IMR-90 (cell line): ENCODE results near the gene NAA30.

ENCODE experiments used
- CEBPB ChIP-seq: IDR thresholded peaks from 2 replicates; pipeline ENCODE4 v1.6.1; 2012; ENCODE audit warnings: low read depth, low read length, improper control_type of control experiment
- CHD1 ChIP-seq: IDR thresholded peaks from 2 replicates; pipeline ENCODE4 v1.6.1; 2012; ENCODE audit warnings: low read depth, low read length, improper control_type of control experiment
- FOS ChIP-seq: fragments of 150-350 bp; IDR thresholded peaks from 2 replicates; pipeline ENCODE4 v1.6.1; 2016; ENCODE audit warnings: low read depth, low read length
- MAFK ChIP-seq: IDR thresholded peaks from 2 replicates; pipeline ENCODE4 v1.6.1; 2012; ENCODE audit warnings: low read depth, low read length, improper control_type of control experiment
- MXI1 ChIP-seq: IDR thresholded peaks from 2 replicates; pipeline ENCODE4 v1.6.1; 2012; ENCODE audit warnings: low read depth, mild to moderate bottlenecking, low read length, moderate library complexity, borderline replicate concordance
- NFE2L2 ChIP-seq: fragments of 150-350 bp; IDR thresholded peaks from 2 replicates; pipeline ENCODE4 v1.6.1; 2016; ENCODE audit warnings: low read depth, mild to moderate bottlenecking, low read length
- POLR2A ChIP-seq: IDR thresholded peaks from 2 replicates; pipeline ENCODE4 v1.6.1; 2012; ENCODE audit warnings: mild to moderate bottlenecking, low read depth, low read length
- RAD21 ChIP-seq: IDR thresholded peaks from 2 replicates; pipeline ENCODE4 v1.6.1; 2012; ENCODE audit warnings: low read length, improper control_type of control experiment
- RCOR1 ChIP-seq: IDR thresholded peaks from 2 replicates; pipeline ENCODE4 v1.6.1; 2012; ENCODE audit warnings: mild to moderate bottlenecking, low read length, improper control_type of control experiment; ENCODE audit not compliant: insufficient replicate concordance
- TF ChIP-seq, protein P1 (sequence below): conservative IDR thresholded peaks from 2 replicates; pipeline ENCODE4 v1.5.1; 2012; ENCODE audit warnings: mild to moderate bottlenecking, low read depth, low read length, improper control_type of control experiment
- TF ChIP-seq, protein P2 (sequence below): fragments of 150-350 bp; IDR thresholded peaks from 2 replicates; pipeline ENCODE4 v1.6.1; 2017; ENCODE audit warnings: mild to moderate bottlenecking, antibody characterized with exemption, low read length, low read depth
- TF ChIP-seq, protein P3 (sequence below): fragments of 150-350 bp; IDR thresholded peaks from 2 replicates; pipeline ENCODE4 v1.6.1; 2016; ENCODE audit warnings: low read depth, mild to moderate bottlenecking, low read length, moderate library complexity, borderline replicate concordance

DNA sequence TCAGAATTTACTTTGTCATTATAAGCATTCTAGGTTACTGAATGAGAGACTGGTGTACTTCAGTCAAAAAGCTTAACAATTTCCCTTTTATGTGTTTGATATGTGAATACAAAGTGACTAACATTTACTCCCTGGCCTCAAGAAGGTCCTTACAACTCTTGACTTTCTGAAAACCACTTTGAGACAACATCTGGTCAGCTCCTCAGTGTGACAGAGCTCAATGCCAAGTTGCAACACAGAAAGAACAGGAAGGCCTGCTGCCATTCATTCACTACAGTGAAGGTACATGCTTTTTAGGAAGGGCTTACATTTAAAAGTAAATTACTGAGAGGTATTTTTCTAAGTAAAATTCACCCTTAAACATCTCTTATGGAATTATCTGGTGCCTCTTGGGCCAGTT is 2.3 kb upstream of the NAA30 start:
- TF ChIP-seq, protein P1, sequence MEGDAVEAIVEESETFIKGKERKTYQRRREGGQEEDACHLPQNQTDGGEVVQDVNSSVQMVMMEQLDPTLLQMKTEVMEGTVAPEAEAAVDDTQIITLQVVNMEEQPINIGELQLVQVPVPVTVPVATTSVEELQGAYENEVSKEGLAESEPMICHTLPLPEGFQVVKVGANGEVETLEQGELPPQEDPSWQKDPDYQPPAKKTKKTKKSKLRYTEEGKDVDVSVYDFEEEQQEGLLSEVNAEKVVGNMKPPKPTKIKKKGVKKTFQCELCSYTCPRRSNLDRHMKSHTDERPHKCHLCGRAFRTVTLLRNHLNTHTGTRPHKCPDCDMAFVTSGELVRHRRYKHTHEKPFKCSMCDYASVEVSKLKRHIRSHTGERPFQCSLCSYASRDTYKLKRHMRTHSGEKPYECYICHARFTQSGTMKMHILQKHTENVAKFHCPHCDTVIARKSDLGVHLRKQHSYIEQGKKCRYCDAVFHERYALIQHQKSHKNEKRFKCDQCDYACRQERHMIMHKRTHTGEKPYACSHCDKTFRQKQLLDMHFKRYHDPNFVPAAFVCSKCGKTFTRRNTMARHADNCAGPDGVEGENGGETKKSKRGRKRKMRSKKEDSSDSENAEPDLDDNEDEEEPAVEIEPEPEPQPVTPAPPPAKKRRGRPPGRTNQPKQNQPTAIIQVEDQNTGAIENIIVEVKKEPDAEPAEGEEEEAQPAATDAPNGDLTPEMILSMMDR: no peak
- TF ChIP-seq MAFK: no peak
- no peak for TF ChIP-seq MXI1
- TF ChIP-seq POLR2A: no peak
- TF ChIP-seq, protein P2, sequence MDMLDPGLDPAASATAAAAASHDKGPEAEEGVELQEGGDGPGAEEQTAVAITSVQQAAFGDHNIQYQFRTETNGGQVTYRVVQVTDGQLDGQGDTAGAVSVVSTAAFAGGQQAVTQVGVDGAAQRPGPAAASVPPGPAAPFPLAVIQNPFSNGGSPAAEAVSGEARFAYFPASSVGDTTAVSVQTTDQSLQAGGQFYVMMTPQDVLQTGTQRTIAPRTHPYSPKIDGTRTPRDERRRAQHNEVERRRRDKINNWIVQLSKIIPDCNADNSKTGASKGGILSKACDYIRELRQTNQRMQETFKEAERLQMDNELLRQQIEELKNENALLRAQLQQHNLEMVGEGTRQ: no peak
- no peak for TF ChIP-seq RAD21
- TF ChIP-seq CHD1: no peak
- TF ChIP-seq, protein P3, sequence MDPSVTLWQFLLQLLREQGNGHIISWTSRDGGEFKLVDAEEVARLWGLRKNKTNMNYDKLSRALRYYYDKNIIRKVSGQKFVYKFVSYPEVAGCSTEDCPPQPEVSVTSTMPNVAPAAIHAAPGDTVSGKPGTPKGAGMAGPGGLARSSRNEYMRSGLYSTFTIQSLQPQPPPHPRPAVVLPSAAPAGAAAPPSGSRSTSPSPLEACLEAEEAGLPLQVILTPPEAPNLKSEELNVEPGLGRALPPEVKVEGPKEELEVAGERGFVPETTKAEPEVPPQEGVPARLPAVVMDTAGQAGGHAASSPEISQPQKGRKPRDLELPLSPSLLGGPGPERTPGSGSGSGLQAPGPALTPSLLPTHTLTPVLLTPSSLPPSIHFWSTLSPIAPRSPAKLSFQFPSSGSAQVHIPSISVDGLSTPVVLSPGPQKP: no peak
- no peak for TF ChIP-seq CEBPB
- no peak for TF ChIP-seq RCOR1
- no peak for TF ChIP-seq NFE2L2
- TF ChIP-seq FOS: no peak
